GM12878 (cell line): ENCODE results near the gene C11orf65. TPM values are rescaled to one million over a fixed set of nuclear protein-coding genes. Genes with fewer than 3 reads are reported as not detected.
A peak's percentile ranks its signal among the peaks of the same experiment; 100 is the strongest.
"Not testable (repeated sequence)": the region's sequence is repeated elsewhere in the genome, so short reads cannot be mapped to it uniquely, and the experiment has no call there.

Source experiments
- ATAC-seq: fragments of 200-7000 bp; cut with Tn5 transposase; 3 replicates; pipeline ENCODE4 v1.9.1; 2020; ENCODE audit warnings: mild to moderate bottlenecking, moderate library complexity
- BruUV-seq: library from RNA; stranded (reverse); fragments of 400-500 nt; replicated peaks from 2 replicates; lab custom pipeline; 2021; lab: Mats Ljungman, UMichigan
- CTCF ChIA-PET: fragments of 300-600 bp; sonication (Branson Sonifier 250); formaldehyde crosslinking; extraction: SDS; loops from one replicate; lab custom pipeline; 2021; ENCODE audit warnings: inconsistent platforms; lab: Yijun Ruan, JAX
- POLR2A ChIA-PET: fragments of 350-600 bp; formaldehyde crosslinking; extraction: SDS; loops from one replicate; lab custom pipeline; 2021; ENCODE audit warnings: inconsistent platforms; lab: Charles Lee
- RAD21 ChIA-PET: fragments of 300-600 bp; sonication (Branson Sonifier 250); formaldehyde crosslinking; loops from one replicate; lab custom pipeline; 2023; ENCODE audit warnings: antibody characterized with exemption; ENCODE audit not compliant: unreplicated experiment; lab: Charles Lee
- SMC1A ChIA-PET: fragments of 300-600 bp; sonication (Branson Sonifier 250); formaldehyde crosslinking; loops from one replicate; lab custom pipeline; 2023; ENCODE audit not compliant: unreplicated experiment, uncharacterized antibody; lab: Charles Lee
- DNase-seq: peaks from one replicate; pipeline ENCODE4 v3.0.0-alpha.2; 2011; ENCODE audit warnings: low read depth, low spot score
- FAIRE-seq: peaks from 3 replicates; lab custom pipeline; 2011; peaks lifted over from hg19 to GRCh38; lab: Jason Lieb, UNC
- H2AFZ ChIP-seq: 2 replicates; pipeline ENCODE4 v1.6.0; 2011; ENCODE audit warnings: low read depth, low read length, control low read depth; ENCODE audit not compliant: control insufficient read depth
- H3K27ac ChIP-seq: 2 replicates; pipeline ENCODE4 v1.5.1; 2011; ENCODE audit warnings: control low read depth; ENCODE audit not compliant: control insufficient read depth, insufficient read depth
- H3K27me3 ChIP-seq, 2 experiments: replicated peaks in 1 of 2; 2 replicates each; pipeline versions ENCODE4 v1.6.0 to v1.6.1; 2011; ENCODE audit warnings: low read length in 1 of 2; ENCODE audit not compliant: control insufficient read depth in 2 of 2, insufficient read depth in 2 of 2
- H3K36me3 ChIP-seq, 2 experiments: 2 replicates each; pipeline ENCODE4 v1.5.1; 2011; ENCODE audit warnings: low read length in 1 of 2; ENCODE audit not compliant: control insufficient read depth in 2 of 2, insufficient read depth in 2 of 2
- H3K4me1 ChIP-seq: 2 replicates; pipeline ENCODE4 v1.6.1; 2011; ENCODE audit warnings: mild to moderate bottlenecking, low read length, moderate library complexity, mixed read lengths; ENCODE audit not compliant: control insufficient read depth, insufficient read depth
- H3K4me2 ChIP-seq: 2 replicates; pipeline ENCODE4 v1.6.0; 2011; ENCODE audit warnings: control low read depth; ENCODE audit not compliant: control insufficient read depth, insufficient read depth
- H3K4me3 ChIP-seq: fragments of 200-600 bp; sonication (generic); 2 replicates; pipeline ENCODE4 v1.5.1; 2016
- H3K79me2 ChIP-seq: 2 replicates; pipeline ENCODE4 v1.6.0; 2011; ENCODE audit warnings: low read length; ENCODE audit not compliant: control insufficient read depth, insufficient read depth
- H3K9ac ChIP-seq: 2 replicates; pipeline ENCODE4 v1.8.0; 2011; ENCODE audit warnings: low read length, control low read depth, mixed read lengths; ENCODE audit not compliant: control insufficient read depth, insufficient read depth
- H3K9me3 ChIP-seq: replicated peaks from 3 replicates; pipeline ENCODE4 v1.5.1; 2011; ENCODE audit warnings: mild to moderate bottlenecking, low read length; ENCODE audit not compliant: control insufficient read depth, insufficient read depth
- H4K20me1 ChIP-seq: 2 replicates; pipeline ENCODE4 v1.6.0; 2011; ENCODE audit not compliant: control insufficient read depth, insufficient read depth
- ATF3 ChIP-seq: IDR thresholded peaks from 2 replicates; pipeline ENCODE4 v1.6.1; 2011; ENCODE audit warnings: low read depth, mild to moderate bottlenecking, low read length, moderate library complexity, borderline replicate concordance; ENCODE audit errors: extremely low read depth
- CUX1 ChIP-seq: IDR thresholded peaks from 2 replicates; pipeline ENCODE4 v1.6.1; 2012; ENCODE audit warnings: improper control_type of control experiment, low read depth, low read length; ENCODE audit not compliant: insufficient replicate concordance
- GABPA ChIP-seq: IDR thresholded peaks from 2 replicates; pipeline ENCODE4 v1.6.1; 2014; ENCODE audit warnings: antibody characterized with exemption, low read depth, mild to moderate bottlenecking, inconsistent platforms
- WGBS: methylation state at CpG from one replicate; pipeline ENCODE4 v1.1.6; 2016; ENCODE audit warnings: low lambda C conversion rate; ENCODE audit not compliant: insufficient replicate concordance, insufficient coverage; ENCODE audit errors: missing lambda C conversion rate; 5-methylcytosine and 5-hydroxymethylcytosine counted together
- in situ Hi-C: fragments of 300-500 bp; cut with MboI; formaldehyde crosslinking; loops from 9 replicates; pipeline ENCODE4 v1.14.3; 2018; ENCODE audit warnings: mixed read lengths
- intact Hi-C: fragments of 100-400 bp; cut with micrococcal nuclease; formaldehyde crosslinking; loops from one replicate; pipeline ENCODE4 v1.14.2; 2022; ENCODE audit not compliant: unreplicated experiment
- polyA plus RNA-seq, 11 experiments: library from polyadenylated mRNA; depleted of rRNA in 4 of 11; unstranded in 6 of 11; stranded (reverse) in 5 of 11; fragments of >200 nt; fragmentation: Nextera tagmentation in 4 of 11; fragmentation: Illumina TruSeq in 1 of 11; extraction: Ambion mirVana in 4 of 11; extraction: Trizol in 1 of 11; gene quantifications; 1 replicate in 1 of 11; 2 replicates in 10 of 11; pipeline versions ENCODE4 v1.2.1 to v1.2.3, GENCODE V29; 2011 to 2016; ENCODE audit warnings: inconsistent platforms in 2 of 11, missing spikeins in 2 of 11, low read depth in 1 of 11
- total RNA-seq, 4 experiments: library from RNA; depleted of rRNA in 3 of 4; stranded (reverse); fragments of >200 nt in 3 of 4; fragmentation: Illumina TruSeq in 1 of 4; extraction: Trizol in 1 of 4; gene quantifications; 2 replicates each; pipeline versions ENCODE4 v1.2.1 to v1.2.3, GENCODE V29; 2013 to 2021

C11orf65 gene
- total and polyA plus RNA-seq, 10 of the 15 experiments (the other 5 are each of a cell fraction or from before 2014, with no cell fraction given) = 0.71 to 2.0 (median 1.2) TPM

- ATAC-seq, intact Hi-C loops, FAIRE-seq, in situ Hi-C loops, SMC1A ChIA-PET, POLR2A ChIA-PET, H3K9me3 ChIP-seq, H2AFZ ChIP-seq, RAD21 ChIA-PET, DNase-seq, H3K27me3 ChIP-seq, H3K4me3 ChIP-seq, H3K79me2 ChIP-seq, BruUV-seq, H3K4me2 ChIP-seq, CTCF ChIA-PET, H3K9ac ChIP-seq, H3K36me3 ChIP-seq, H3K27ac ChIP-seq, H4K20me1 ChIP-seq, H3K4me1 ChIP-seq: not testable (repeated sequence)
- WGBS = 93% methylated on average over 24 of the region's 24 CpGs
Observed at GRCh38 chr11:108373505-108373904, 93.8 kb downstream of the C11orf65 start.

GRCh38 chr11:108370990-108371389 is 96.3 kb downstream of the C11orf65 start:
- CTCF ChIA-PET = no interaction called here
- 67% methylated on average over 5 of the region's 5 CpGs for WGBS
- ATAC-seq (no peak), FAIRE-seq (peak; percentile 31), DNase-seq (no peak)
- Histone ChIP-seq H4K20me1 (no peaks in the 10 kb centered on the region), H3K4me1 (no peaks in the 10 kb centered on the region), H3K36me3 (peaks cover 0 to 2% of the 10 kb centered on the region in 2 experiments; a peak in 1 of 4 replicates), H2AFZ (no peak overlapping the region), H3K9me3 (no peaks in the 10 kb centered on the region), H3K4me3 (no peak overlapping the region), H3K27me3 (no peaks in the 10 kb centered on the region), H3K4me2 (no peak overlapping the region), H3K9ac (no peak overlapping the region), H3K27ac (no peak overlapping the region), H3K79me2 (no peaks in the 10 kb centered on the region)
- RAD21 ChIA-PET = no interaction called here
- intact Hi-C loops (no loop called here), in situ Hi-C loops (no loop called here)
- POLR2A ChIA-PET = interaction anchor here (0.6 kb wide), 1 partner anchor 25 kb away, joined by 5 read pairs; no protein-coding TSS in a partner anchor
- no TSS peak for BruUV-seq
- TF ChIP-seq CUX1 (no peak), ATF3 (no peak), GABPA (no peak)
- TF ChIP-seq, all 136 proteins: peak for 0
- SMC1A ChIA-PET = no interaction called here
